Measurements from ENCODE around the gene SLX9.

DNA sequence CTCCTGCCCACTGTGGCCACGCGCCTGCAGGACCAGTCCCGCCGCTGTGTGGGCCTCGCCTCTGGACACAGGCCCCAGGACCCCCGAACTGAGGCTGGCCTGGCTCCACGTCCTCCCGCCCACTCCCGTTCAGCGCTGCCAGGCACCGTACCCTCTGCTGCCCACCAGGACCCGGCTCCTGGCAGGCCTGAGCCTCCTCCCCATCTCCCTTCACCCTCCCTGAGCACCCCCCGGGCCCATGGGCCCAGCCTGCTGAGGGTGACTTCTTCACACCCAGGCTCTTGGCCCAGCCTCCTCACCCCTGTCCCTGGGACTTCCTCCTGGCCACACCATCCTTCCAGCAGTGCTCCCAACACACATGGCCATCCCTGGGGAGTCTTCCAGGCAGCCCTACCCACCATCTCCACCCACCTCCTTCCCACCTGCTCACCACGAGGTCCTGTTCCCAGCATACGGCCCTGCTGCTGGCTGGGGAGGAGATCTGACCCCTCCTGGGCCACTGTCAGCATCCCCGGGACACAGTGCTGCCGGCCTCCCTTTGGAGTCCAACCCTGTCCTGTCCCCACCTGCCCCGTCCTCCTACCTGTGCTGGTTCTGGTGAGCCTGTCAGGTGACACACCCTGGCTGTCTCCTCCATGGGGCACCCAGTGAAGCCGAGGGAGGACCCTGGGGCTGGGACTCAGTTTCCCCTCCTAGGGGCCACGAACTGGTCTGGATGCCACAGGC is 53.7 kb downstream of the SLX9 start:
- no peak for TF ChIP-seq POLR2A (IDR thresholded peaks at IDR 0.05; ENCODE audit: low read depth)
- TF ChIP-seq, protein P1, sequence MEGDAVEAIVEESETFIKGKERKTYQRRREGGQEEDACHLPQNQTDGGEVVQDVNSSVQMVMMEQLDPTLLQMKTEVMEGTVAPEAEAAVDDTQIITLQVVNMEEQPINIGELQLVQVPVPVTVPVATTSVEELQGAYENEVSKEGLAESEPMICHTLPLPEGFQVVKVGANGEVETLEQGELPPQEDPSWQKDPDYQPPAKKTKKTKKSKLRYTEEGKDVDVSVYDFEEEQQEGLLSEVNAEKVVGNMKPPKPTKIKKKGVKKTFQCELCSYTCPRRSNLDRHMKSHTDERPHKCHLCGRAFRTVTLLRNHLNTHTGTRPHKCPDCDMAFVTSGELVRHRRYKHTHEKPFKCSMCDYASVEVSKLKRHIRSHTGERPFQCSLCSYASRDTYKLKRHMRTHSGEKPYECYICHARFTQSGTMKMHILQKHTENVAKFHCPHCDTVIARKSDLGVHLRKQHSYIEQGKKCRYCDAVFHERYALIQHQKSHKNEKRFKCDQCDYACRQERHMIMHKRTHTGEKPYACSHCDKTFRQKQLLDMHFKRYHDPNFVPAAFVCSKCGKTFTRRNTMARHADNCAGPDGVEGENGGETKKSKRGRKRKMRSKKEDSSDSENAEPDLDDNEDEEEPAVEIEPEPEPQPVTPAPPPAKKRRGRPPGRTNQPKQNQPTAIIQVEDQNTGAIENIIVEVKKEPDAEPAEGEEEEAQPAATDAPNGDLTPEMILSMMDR (IDR thresholded peaks at IDR 0.05): no peak
- no peak for TF ChIP-seq EP300 (IDR thresholded peaks at IDR 0.05)

Data from esophagus muscularis mucosa (tissue), 4 donors.